ENCODE results near the gene NPC2. TPM values are rescaled to one million over a fixed set of nuclear protein-coding genes. Genes with fewer than 3 reads are reported as not detected.

Gene NPC2
- total and polyA plus RNA-seq, 9 of the 15 experiments (the other 6 are each of a cell fraction or from before 2014, with no cell fraction given), result 16.6 to 74.1 (median 32.6) TPM

- Histone ChIP-seq H3K27ac (ENCODE audit: extremely low read depth, low read depth, low read length) (no peak overlapping the region), H3K9ac (ENCODE audit: insufficient read depth in 1 of 2, low read depth in 2 of 2, low read length in 2 of 2) (no peak overlapping the region), H3K9me3 (replicated peaks; ENCODE audit: control insufficient read depth, insufficient read depth, low read depth, low read length) (no peaks in the 10 kb centered on the region), H3K9me1 (ENCODE audit: control insufficient read depth, insufficient read depth, low read length) (no peaks in the 10 kb centered on the region), H3K4me2 (ENCODE audit: insufficient read depth, low read length) (no peak overlapping the region), H3K79me2 (ENCODE audit: control insufficient read depth, insufficient read depth, low read length) (no peaks in the 10 kb centered on the region), H2AFZ (ENCODE audit: low read depth, low read length) (no peak overlapping the region), H3K27me3 (ENCODE audit: control insufficient read depth in 2 of 2, insufficient read depth in 2 of 2, low read length in 2 of 2) (peaks cover 6 to 59% of the 10 kb centered on the region in 2 experiments; a peak in 3 of 5 replicates), H3K36me3 (ENCODE audit: control insufficient read depth, insufficient read depth, low read length) (no peaks in the 10 kb centered on the region), H3K4me1 (replicated peaks in 1 of 2; ENCODE audit: control insufficient read depth in 2 of 2, insufficient read depth in 2 of 2, low read length in 2 of 2) (peaks cover 3 to 5% of the 10 kb centered on the region in 2 experiments; a peak in 3 of 5 replicates), H4K20me1 (replicated peaks; ENCODE audit: control insufficient read depth, insufficient read depth, low read length) (no peaks in the 10 kb centered on the region), H3K4me3 (no peak overlapping the region)
- POLR2A ChIA-PET, result no interaction called here
- CTCF ChIA-PET (ENCODE audit: low intra/inter-chr PET ratio), result no interaction called here
- FAIRE-seq (no peak), ATAC-seq (no peak), DNase-seq (ENCODE audit: extremely low read depth in 1 of 4, low spot score in 3 of 4) (no peak)
- intact Hi-C loops (cut with micrococcal nuclease) (no loop called here), in situ Hi-C loops (cut with MboI) (no loop called here)
- WGBS (ENCODE audit: insufficient coverage, low coverage, missing lambda C conversion rate), result 0% methylated on average over 7 of the region's 10 CpGs
- no TSS peak for BruUV-seq (replicated peaks)
- TF ChIP-seq TCF15 (CRISPR knock-in tag; IDR thresholded peaks at IDR 0.05) (no peak), SMAD4 (CRISPR knock-in tag; conservative IDR thresholded peaks at IDR 0.05) (no peak), RERE (CRISPR knock-in tag; IDR thresholded peaks at IDR 0.05; ENCODE audit: borderline replicate concordance) (no peak), CUX1 (CRISPR knock-in tag; IDR thresholded peaks at IDR 0.05) (no peak)
These were observed 19.1 kb upstream of the NPC2 start for GRCh38 chr14:74511966-74512830.

All from K562 (cell line).